Lower lobe of right lung (tissue), 2 donors: ENCODE results near the gene AFF3. TPM values are rescaled to one million over a fixed set of nuclear protein-coding genes. Genes with fewer than 3 reads are reported as not detected.

ENCODE experiments used
- ATAC-seq, 2 donors: fragments of 200-7000 bp; cut with Tn5 transposase; one replicate each; pipeline ENCODE4 v1.9.1; 2020 to 2022; ENCODE audit warnings: mild to moderate bottlenecking in 2 of 2, moderate library complexity in 2 of 2
- DNase-seq: peaks from one replicate; pipeline ENCODE4 v3.0.0-alpha.2; 2020
- H3K27ac ChIP-seq: fragments of 200-600 bp; one replicate; pipeline ENCODE4 v1.8.0; 2022
- H3K27me3 ChIP-seq: fragments of 200-600 bp; one replicate; pipeline ENCODE4 v1.8.0; 2022; ENCODE audit warnings: low read depth
- H3K36me3 ChIP-seq: fragments of 200-600 bp; one replicate; pipeline ENCODE4 v1.8.0; 2022; ENCODE audit warnings: mild to moderate bottlenecking
- H3K4me1 ChIP-seq: fragments of 200-600 bp; one replicate; pipeline ENCODE4 v1.8.0; 2022
- H3K4me3 ChIP-seq: fragments of 200-600 bp; one replicate; pipeline ENCODE4 v1.8.0; 2022; ENCODE audit warnings: mild to moderate bottlenecking
- H3K9me3 ChIP-seq: fragments of 200-600 bp; one replicate; pipeline ENCODE4 v1.8.0; 2022
- CTCF ChIP-seq: fragments of 200-600 bp; IDR thresholded peaks from one replicate; pipeline ENCODE4 v1.8.0; 2022; ENCODE audit warnings: antibody characterized with exemption, mild to moderate bottlenecking
- intact Hi-C: fragments of 100-400 bp; cut with DNase I; formaldehyde crosslinking; loops from one replicate; pipeline ENCODE4 v1.11.0; 2022
- total RNA-seq: library from RNA; stranded (reverse); fragmentation: NEBNext Ultra II Directional; extraction: Animal tissue kit (Norgen Biotek cat#: 25700); gene quantifications from one replicate; pipeline ENCODE4 v1.2.1, GENCODE V29; 2021
- donor health status: DM: no; HTN: yes; CAD: no; lungs with severe emphysema.

Gene AFF3
- total RNA-seq, 1 donor from 2014 or later = 57.3 TPM

- Histone ChIP-seq H3K9me3 (no peaks in the 10 kb centered on the region), H3K27ac (no peak overlapping the region), H3K4me1 (no peaks in the 10 kb centered on the region), H3K27me3 (no peaks in the 10 kb centered on the region), H3K4me3 (no peak overlapping the region), H3K36me3 (no peaks in the 10 kb centered on the region)
- DNase-seq (no peak), ATAC-seq (no peak)
- intact Hi-C loops = no loop called here
- TF ChIP-seq CTCF = no peak
These were observed 241.8 kb downstream of the AFF3 start for GRCh38 chr2:99900556-99900955.

- Histone ChIP-seq H3K36me3 (no peaks in the 10 kb centered on the region), H3K4me1 (no peaks in the 10 kb centered on the region), H3K9me3 (no peaks in the 10 kb centered on the region), H3K4me3 (no peak overlapping the region), H3K27me3 (no peaks in the 10 kb centered on the region), H3K27ac (no peak overlapping the region)
- no peak for TF ChIP-seq CTCF
- intact Hi-C loops = no loop called here
- ATAC-seq (no peak), DNase-seq (no peak)
These were observed 242.5 kb downstream of the AFF3 start for GRCh38 chr2:99899882-99900281.

GRCh38 chr2:99899058-99899855 is 243.1 kb downstream of the AFF3 start:
- intact Hi-C loops = no loop called here
- no peak for DNase-seq

GRCh38 chr2:99898336-99899048 is 243.9 kb downstream of the AFF3 start:
- DNase-seq = no peak
- no peak overlapping the region for H3K27ac ChIP-seq
- H3K27me3 ChIP-seq = no peaks in the 10 kb centered on the region
- H3K9me3 ChIP-seq = no peaks in the 10 kb centered on the region
- no peak for ATAC-seq
- no peaks in the 10 kb centered on the region for H3K36me3 ChIP-seq
- intact Hi-C loops = no loop called here
- no peak overlapping the region for H3K4me3 ChIP-seq
- H3K4me1 ChIP-seq = no peaks in the 10 kb centered on the region
- no peak for TF ChIP-seq CTCF

More at GRCh38 chr2:99899058-99899855, 243.1 kb downstream of the AFF3 start:
- Histone ChIP-seq H3K9me3 (no peaks in the 10 kb centered on the region), H3K4me3 (no peak overlapping the region), H3K27me3 (no peaks in the 10 kb centered on the region), H3K36me3 (no peaks in the 10 kb centered on the region), H3K27ac (no peak overlapping the region), H3K4me1 (no peaks in the 10 kb centered on the region)
- TF ChIP-seq CTCF = no peak
- ATAC-seq = no peak

GRCh38 chr2:99891428-99891780 is 251.0 kb downstream of the AFF3 start:
- DNase-seq (no peak), ATAC-seq (no peak)
- TF ChIP-seq CTCF = no peak
- Histone ChIP-seq H3K27ac (no peak overlapping the region), H3K4me1 (no peaks in the 10 kb centered on the region), H3K4me3 (no peak overlapping the region), H3K27me3 (no peaks in the 10 kb centered on the region), H3K36me3 (no peaks in the 10 kb centered on the region), H3K9me3 (no peaks in the 10 kb centered on the region)
- intact Hi-C loops = no loop called here
